Gastroesophageal sphincter (tissue), 3 donors: ENCODE results near the gene CCSER1.

ENCODE experiments used
- CTCF ChIP-seq, 4 experiments: fragments of 200-600 bp in 2 of 4; fragments of 450-650 bp in 2 of 4; sonication (generic) in 1 of 4; IDR thresholded peaks; one replicate each; pipeline ENCODE4 v1.5.1; 2017 to 2019; ENCODE audit warnings: antibody characterized with exemption in 4 of 4, mild to moderate bottlenecking in 2 of 4, moderate library complexity in 2 of 4
- EP300 ChIP-seq: sonication (generic); formaldehyde crosslinking; IDR thresholded peaks from one replicate; pipeline ENCODE4 v1.6.1; 2017; ENCODE audit warnings: antibody characterized with exemption, mild to moderate bottlenecking
- POLR2A ChIP-seq, 2 donors: fragments of 450-650 bp; IDR thresholded peaks; one replicate each; pipeline ENCODE4 v1.6.1; 2017; ENCODE audit warnings: antibody characterized with exemption in 2 of 2, mild to moderate bottlenecking in 2 of 2, moderate library complexity in 1 of 2
- POLR2AphosphoS5 ChIP-seq: sonication (generic); formaldehyde crosslinking; IDR thresholded peaks from one replicate; pipeline ENCODE4 v1.6.1; 2017; ENCODE audit warnings: antibody characterized with exemption

DNA sequence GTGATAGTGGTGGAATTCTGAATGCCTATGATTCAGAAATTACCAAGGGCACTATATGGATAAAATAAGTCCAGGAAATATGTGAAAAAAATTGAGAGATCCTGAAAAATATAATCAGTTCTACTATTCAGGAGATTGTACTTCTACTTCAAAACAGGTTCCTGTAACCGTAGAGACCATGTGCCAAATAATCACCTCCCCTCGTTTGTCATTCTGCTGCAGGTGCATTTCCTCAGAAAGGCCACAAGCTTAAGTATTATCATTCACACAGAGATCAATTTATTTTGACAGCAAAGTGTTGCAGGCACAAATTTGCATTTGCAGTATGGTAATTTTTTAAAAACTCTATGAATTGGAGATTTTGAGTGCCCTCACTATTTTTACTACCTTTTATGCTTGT, 1000.0 kb downstream of the CCSER1 start:
- no peak for TF ChIP-seq CTCF (IDR thresholded peaks at IDR 0.05)
- no peak for TF ChIP-seq POLR2A (IDR thresholded peaks at IDR 0.05)
- no peak for TF ChIP-seq POLR2AphosphoS5
- no peak for TF ChIP-seq EP300
